Adrenal gland (tissue), 12 donors: ENCODE data around the gene ALDOB. TPM values are rescaled to one million over a fixed set of nuclear protein-coding genes. Genes with fewer than 3 reads are reported as not detected.

Experiments used
- DNase-seq, 7 donors: peaks; one replicate each; pipeline ENCODE4 v3.0.0-alpha.2; 2019 to 2020
- H3K27ac ChIP-seq, 5 donors: fragments of 200-600 bp; sonication (generic) in 4 of 5; 1 replicate in 3 of 5; 2 replicates in 2 of 5; pipeline versions ENCODE4 v1.5.1 to v1.8.0; 2016 to 2020; ENCODE audit warnings: mild to moderate bottlenecking in 1 of 5
- H3K27me3 ChIP-seq: fragments of 200-600 bp; 2 replicates; pipeline ENCODE4 v1.8.0; 2021
- H3K36me3 ChIP-seq, 2 donors: fragments of 200-600 bp; replicated peaks in 1 of 2; 1 replicate in 1 of 2; 2 replicates in 1 of 2; pipeline versions ENCODE4 v1.5.1 to v1.8.0; 2018 to 2022
- H3K4me1 ChIP-seq, 2 donors: fragments of 200-600 bp; replicated peaks in 1 of 2; 1 replicate in 1 of 2; 2 replicates in 1 of 2; pipeline versions ENCODE4 v1.5.1 to v1.8.0; 2018 to 2021
- H3K4me3 ChIP-seq, 4 donors: fragments of 200-600 bp; sonication (generic) in 3 of 4; one replicate each; pipeline ENCODE4 v1.5.1; 2016 to 2018
- H3K9me3 ChIP-seq, 3 donors: fragments of 200-600 bp; sonication (generic) in 1 of 3; replicated peaks in 1 of 3; 1 replicate in 2 of 3; 2 replicates in 1 of 3; pipeline versions ENCODE4 v1.5.1 to v1.8.0; 2016 to 2021
- POLR2A ChIP-seq, 2 donors: fragments of 450-650 bp; IDR thresholded peaks; one replicate each; pipeline ENCODE4 v1.6.1; 2017; ENCODE audit warnings: antibody characterized with exemption in 2 of 2, mild to moderate bottlenecking in 2 of 2, moderate library complexity in 1 of 2
- WGBS, 4 donors: extraction: QIAGEN DNeasy Blood & Tissue Kit in 2 of 4; methylation state at CpG; one replicate each; pipeline versions ENCODE4 v1.1.5 to v1.1.7; 2013 to 2017; 5-methylcytosine and 5-hydroxymethylcytosine counted together
- intact Hi-C, 2 donors: fragments of 100-400 bp; cut with DNase I; formaldehyde crosslinking; loops; one replicate each; pipeline versions ENCODE4 v1.14.1 to v1.15.0; 2022 to 2023
- polyA plus RNA-seq, 3 donors: library from polyadenylated mRNA; stranded (reverse); fragments of 200-250 nt in 2 of 3; fragments of 350-450 nt in 1 of 3; fragmentation: Illumina TruSeq in 1 of 3; extraction: RNeasy Lipid Tissue Mini Kit (QIAGEN cat#74804) in 1 of 3; gene quantifications; one replicate each; pipeline ENCODE4 v1.2.3, GENCODE V29; 2013 to 2014
- total RNA-seq, 9 donors: library from RNA; depleted of rRNA in 4 of 9; stranded (reverse); fragments of >200 nt in 4 of 9; fragments of 120-200 nt in 1 of 9; fragmentation: NEBNext Ultra II Directional in 1 of 9; extraction: Animal tissue kit (Norgen Biotek cat#: 25700) in 1 of 9; gene quantifications; one replicate each; pipeline versions ENCODE4 v1.1.0 to v1.2.4, GENCODE V29; 2013 to 2023
- TF ChIP-seq, protein P1 (sequence below), 6 experiments: fragments of 450-650 bp in 4 of 6; fragments of 200-600 bp in 2 of 6; sonication (generic) in 1 of 6; IDR thresholded peaks; 1 replicate in 5 of 6; 2 replicates in 1 of 6; pipeline versions ENCODE4 v1.5.1 to v1.8.0; 2016 to 2021; ENCODE audit warnings: antibody characterized with exemption in 6 of 6, mild to moderate bottlenecking in 2 of 6, moderate library complexity in 1 of 6
- donor health status: healthy with polysubstance abuse.
- donor health status: Bipolar disorder and iron deficiency.
- donor health status: DM: yes; HTN: yes; CAD: no.
- donor health status: DM: no; HTN: no; CAD: no.
- donor health status: DM: no; HTN: no; CAD: no.
- donor health status: DM: yes; HTN: yes; CAD: no.

Gene ALDOB
- total and polyA plus RNA-seq, 12 donors: 0.74 to 6.3 (median 2.1) TPM

DNA sequence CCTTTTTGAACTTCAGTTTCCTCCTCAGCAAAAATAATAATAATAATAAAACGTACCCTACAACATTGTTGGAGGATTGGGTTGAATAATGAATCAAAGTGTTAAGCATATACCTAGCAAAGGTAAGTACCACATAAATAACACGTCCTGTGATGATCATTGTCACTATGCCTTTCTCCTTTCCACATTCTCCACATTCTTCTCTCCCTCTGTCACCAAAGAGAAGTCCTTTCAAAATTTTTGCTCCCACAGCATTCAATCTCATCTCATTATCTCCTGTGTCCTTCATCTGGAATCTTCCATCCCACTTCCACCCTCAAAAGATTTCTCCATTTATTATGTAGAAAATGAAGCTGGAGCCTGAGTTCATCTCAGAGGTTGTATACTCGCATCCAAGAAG is 7.2 kb upstream of the ALDOB start:
- intact Hi-C loops: no loop called here
- DNase-seq: no peak
- Histone ChIP-seq H3K27me3 (no peaks in the 10 kb centered on the region), H3K27ac (no peak overlapping the region), H3K36me3 (no peaks in the 10 kb centered on the region), H3K4me1 (peaks cover 0 to 19% of the 10 kb centered on the region in 2 donors), H3K9me3 (no peaks in the 10 kb centered on the region), H3K4me3 (no peak overlapping the region)
- no peak for TF ChIP-seq POLR2A (IDR thresholded peaks at IDR 0.05)
- TF ChIP-seq, protein P1, sequence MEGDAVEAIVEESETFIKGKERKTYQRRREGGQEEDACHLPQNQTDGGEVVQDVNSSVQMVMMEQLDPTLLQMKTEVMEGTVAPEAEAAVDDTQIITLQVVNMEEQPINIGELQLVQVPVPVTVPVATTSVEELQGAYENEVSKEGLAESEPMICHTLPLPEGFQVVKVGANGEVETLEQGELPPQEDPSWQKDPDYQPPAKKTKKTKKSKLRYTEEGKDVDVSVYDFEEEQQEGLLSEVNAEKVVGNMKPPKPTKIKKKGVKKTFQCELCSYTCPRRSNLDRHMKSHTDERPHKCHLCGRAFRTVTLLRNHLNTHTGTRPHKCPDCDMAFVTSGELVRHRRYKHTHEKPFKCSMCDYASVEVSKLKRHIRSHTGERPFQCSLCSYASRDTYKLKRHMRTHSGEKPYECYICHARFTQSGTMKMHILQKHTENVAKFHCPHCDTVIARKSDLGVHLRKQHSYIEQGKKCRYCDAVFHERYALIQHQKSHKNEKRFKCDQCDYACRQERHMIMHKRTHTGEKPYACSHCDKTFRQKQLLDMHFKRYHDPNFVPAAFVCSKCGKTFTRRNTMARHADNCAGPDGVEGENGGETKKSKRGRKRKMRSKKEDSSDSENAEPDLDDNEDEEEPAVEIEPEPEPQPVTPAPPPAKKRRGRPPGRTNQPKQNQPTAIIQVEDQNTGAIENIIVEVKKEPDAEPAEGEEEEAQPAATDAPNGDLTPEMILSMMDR (IDR thresholded peaks at IDR 0.05): no peak
- WGBS, 4 donors: 78 to 89% (median 81%) methylated on average over 3 of the region's 3 CpGs

DNA sequence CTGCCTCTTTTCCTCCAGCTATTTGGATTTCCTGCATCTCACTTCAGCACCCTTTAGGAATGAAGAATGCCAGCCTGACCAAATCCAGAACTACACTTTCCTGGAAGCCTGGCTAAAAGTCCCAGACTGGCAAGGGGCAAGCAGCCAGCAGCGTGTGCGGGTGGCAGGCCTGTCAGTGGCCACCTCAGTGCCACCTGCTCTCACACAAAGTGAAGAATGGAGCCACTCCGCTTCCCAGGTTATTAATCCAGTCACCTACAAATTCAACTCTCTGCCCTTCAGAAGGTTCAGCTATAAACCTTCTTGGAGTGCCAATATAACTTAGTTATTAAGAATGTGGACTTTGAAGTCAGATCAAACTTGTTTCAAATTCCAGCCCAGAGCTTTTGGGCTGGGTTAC is 6.7 kb upstream of the ALDOB start:
- Histone ChIP-seq H3K36me3 (no peaks in the 10 kb centered on the region), H3K4me3 (no peak overlapping the region), H3K27me3 (no peaks in the 10 kb centered on the region), H3K9me3 (no peaks in the 10 kb centered on the region), H3K4me1 (peaks cover 0 to 19% of the 10 kb centered on the region in 2 donors), H3K27ac (no peak overlapping the region)
- 87 to 100% (median 93%) methylated on average over 1 to 3 of the region's 3 CpGs for WGBS, 4 donors
- TF ChIP-seq POLR2A (IDR thresholded peaks at IDR 0.05): no peak
- TF ChIP-seq, protein P1 (IDR thresholded peaks at IDR 0.05): no peak
- intact Hi-C loops: no loop called here
- DNase-seq: no peak

DNA sequence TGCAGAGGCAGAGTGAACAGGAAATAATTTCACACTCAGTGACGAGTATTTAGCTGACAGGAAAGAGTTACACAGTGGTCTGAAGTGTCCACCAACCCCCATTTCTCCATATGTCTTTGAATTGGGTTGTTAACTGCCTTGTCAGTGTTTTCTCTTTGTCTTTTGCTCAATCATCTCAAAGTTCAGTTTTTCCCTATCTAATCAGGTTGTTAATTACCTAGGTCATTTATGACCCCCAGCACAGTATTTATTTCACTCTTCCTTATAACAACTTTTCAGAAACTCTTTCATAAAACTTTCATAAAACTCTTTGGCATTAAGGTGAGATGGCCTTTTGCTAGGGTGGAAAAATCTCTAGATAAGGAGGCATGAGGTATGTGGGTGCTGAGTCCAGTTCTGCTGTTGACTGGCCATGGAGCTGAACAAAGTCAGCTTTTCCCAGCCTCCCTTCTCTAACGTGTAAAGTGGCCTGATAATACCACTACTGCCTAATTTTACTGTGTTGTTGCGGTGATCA is 5.2 kb upstream of the ALDOB start:
- DNase-seq: no peak
- 66 to 77% (median 71%) methylated on average over 3 of the region's 3 CpGs for WGBS, 4 donors
- Histone ChIP-seq H3K4me1 (peaks cover 0 to 16% of the 10 kb centered on the region in 2 donors), H3K9me3 (no peaks in the 10 kb centered on the region), H3K27ac (no peak overlapping the region), H3K36me3 (no peaks in the 10 kb centered on the region), H3K27me3 (no peaks in the 10 kb centered on the region), H3K4me3 (no peak overlapping the region)
- intact Hi-C loops: no loop called here
- no peak for TF ChIP-seq POLR2A (IDR thresholded peaks at IDR 0.05)
- TF ChIP-seq, protein P1 (IDR thresholded peaks at IDR 0.05): no peak

DNA sequence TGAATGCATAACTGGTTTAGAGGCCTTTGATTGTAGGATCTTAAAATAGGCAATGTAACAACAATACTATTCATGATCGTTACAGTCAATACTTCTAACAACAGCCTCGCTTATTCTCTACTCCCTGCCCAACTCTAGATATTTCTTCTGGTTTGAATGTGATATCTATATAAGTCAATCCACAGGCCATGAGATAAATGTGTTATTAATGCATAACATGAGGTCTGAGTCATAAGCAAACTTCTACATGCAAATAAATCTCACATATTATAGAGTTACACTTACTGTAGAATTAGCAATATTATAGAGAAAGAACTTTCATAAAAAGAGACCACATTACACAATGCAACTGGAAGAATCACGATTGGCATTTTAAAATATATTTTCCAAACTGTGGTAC is 2.9 kb upstream of the ALDOB start:
- Histone ChIP-seq H3K36me3 (no peaks in the 10 kb centered on the region), H3K27me3 (no peaks in the 10 kb centered on the region), H3K4me1 (peaks cover 0 to 9% of the 10 kb centered on the region in 2 donors), H3K9me3 (no peaks in the 10 kb centered on the region), H3K27ac (peak overlapping the region; percentile 20 to 75 (median 60)), H3K4me3 (no peak overlapping the region)
- intact Hi-C loops: no loop called here
- no peak for DNase-seq
- 67 to 79% (median 72%) methylated on average over 3 of the region's 3 CpGs for WGBS, 4 donors
- TF ChIP-seq, protein P1 (IDR thresholded peaks at IDR 0.05): no peak
